GM20431 (cell line): ENCODE data around the gene PLAAT5.

Experiments
- in situ Hi-C: fragments of 300-500 bp; cut with MseI, MboI; formaldehyde crosslinking; loops from one replicate; pipeline ENCODE4 v1.15.0; 2020; ENCODE audit warnings: low sequenced_read_pairs; ENCODE audit not compliant: unreplicated experiment

PLAAT5 gene

GRCh38 chr11:63516109-63516508 lies 25.1 kb upstream of the PLAAT5 start:
- in situ Hi-C loops = no loop called here

- in situ Hi-C loops = no loop called here
Measured at GRCh38 chr11:63512816-63513215, 21.8 kb upstream of the PLAAT5 start.

- in situ Hi-C loops = no loop called here
Measured at GRCh38 chr11:63511048-63511748, 20.2 kb upstream of the PLAAT5 start.

- in situ Hi-C loops = no loop called here
Measured at GRCh38 chr11:63510360-63511047, 19.5 kb upstream of the PLAAT5 start.

- in situ Hi-C loops = no loop called here
Measured at GRCh38 chr11:63508745-63509144, 17.8 kb upstream of the PLAAT5 start.

- in situ Hi-C loops = no loop called here
Measured at GRCh38 chr11:63508009-63508408, 17.0 kb upstream of the PLAAT5 start.

- in situ Hi-C loops = no loop called here
Measured at GRCh38 chr11:63507511-63507910, 16.5 kb upstream of the PLAAT5 start.

- in situ Hi-C loops = no loop called here
Measured at GRCh38 chr11:63506876-63507275, 15.9 kb upstream of the PLAAT5 start.

GRCh38 chr11:63505857-63506528 lies 15.0 kb upstream of the PLAAT5 start, which contains the start of gene LGALS12:
LGALS12 (plus strand) TSS chr11:63506084; CDS start chr11:63506459, 375 bp downstream.
- in situ Hi-C loops = no loop called here

- in situ Hi-C loops = no loop called here
Measured at GRCh38 chr11:63504933-63505586, 14.1 kb upstream of the PLAAT5 start.

- in situ Hi-C loops = no loop called here
Measured at GRCh38 chr11:63504054-63504453, 13.1 kb upstream of the PLAAT5 start.

- in situ Hi-C loops = no loop called here
Measured at GRCh38 chr11:63503492-63503891, 12.5 kb upstream of the PLAAT5 start.

GRCh38 chr11:63502252-63502820 lies 11.4 kb upstream of the PLAAT5 start:
- in situ Hi-C loops = no loop called here

- in situ Hi-C loops = no loop called here
Measured at GRCh38 chr11:63501236-63501635, 10.3 kb upstream of the PLAAT5 start.

- in situ Hi-C loops = no loop called here
Measured at GRCh38 chr11:63499874-63500273, 8.9 kb upstream of the PLAAT5 start.

- in situ Hi-C loops = no loop called here
Measured at GRCh38 chr11:63494975-63495374, 4.0 kb upstream of the PLAAT5 start.

GRCh38 chr11:63493127-63493526 lies 2.2 kb upstream of the PLAAT5 start:
- in situ Hi-C loops = no loop called here

GRCh38 chr11:63492441-63492840 lies 1.5 kb upstream of the PLAAT5 start:
- in situ Hi-C loops = no loop called here

GRCh38 chr11:63491636-63492372 lies 837 bp upstream of the PLAAT5 start:
- in situ Hi-C loops = no loop called here

- in situ Hi-C loops = no loop called here
Measured at GRCh38 chr11:63491240-63491587, 247 bp upstream of the PLAAT5 start.
